OCI-LY7 (cell line): Measurements from ENCODE around the gene CAVIN1.

ENCODE experiments used
- CTCF ChIP-seq: fragments of 200-600 bp; sonication (generic); conservative IDR thresholded peaks from 2 replicates; pipeline ENCODE4 v1.5.1; 2014; ENCODE audit warnings: mild to moderate bottlenecking, antibody characterized with exemption, low read length, moderate library complexity, mixed read lengths
- EZH2phosphoT487 ChIP-seq: fragments of 200-600 bp; sonication (generic); IDR thresholded peaks from 2 replicates; pipeline ENCODE4 v1.6.1; 2018; ENCODE audit warnings: low read depth, borderline replicate concordance, mild to moderate bottlenecking, mixed run types, antibody characterized with exemption, low read length, moderate library complexity, mixed read lengths

GRCh38 chr17:42424991-42425610 is 2.0 kb upstream of the CAVIN1 start:
- TF ChIP-seq CTCF = no peak
- TF ChIP-seq EZH2phosphoT487 = no peak
